Measurements from ENCODE around the gene SUFU. TPM values are rescaled to one million over a fixed set of nuclear protein-coding genes. Genes with fewer than 3 reads are reported as not detected.

The SUFU gene
- total RNA-seq, 4 donors from 2014 or later: 5.5 to 13.3 (median 8.2) TPM

DNA sequence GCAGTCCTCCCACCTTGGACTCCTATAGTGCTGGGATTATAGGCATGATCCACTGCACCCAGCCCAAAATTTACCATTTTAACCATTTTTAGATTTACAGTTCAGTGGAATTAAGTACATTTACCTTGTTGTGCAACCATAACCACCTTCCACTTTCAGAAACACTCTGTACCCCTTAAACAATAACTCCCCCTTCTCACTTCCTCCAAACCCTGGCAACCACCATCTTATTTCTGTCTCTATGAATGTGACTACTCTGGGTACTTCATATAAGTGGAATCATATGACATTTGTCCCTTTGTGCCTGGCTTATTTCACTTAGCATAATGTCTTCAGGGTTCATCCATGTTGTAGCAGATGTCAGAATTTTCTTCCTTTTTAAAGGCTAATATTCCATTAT, 33.6 kb downstream of the SUFU start:
- TF ChIP-seq CTCF (IDR thresholded peaks at IDR 0.05; ENCODE audit: low read depth): no peak

- TF ChIP-seq CTCF (IDR thresholded peaks at IDR 0.05; ENCODE audit: low read depth): no peak
These were observed 34.2 kb downstream of the SUFU start for GRCh38 chr10:102537948-102538347.

DNA sequence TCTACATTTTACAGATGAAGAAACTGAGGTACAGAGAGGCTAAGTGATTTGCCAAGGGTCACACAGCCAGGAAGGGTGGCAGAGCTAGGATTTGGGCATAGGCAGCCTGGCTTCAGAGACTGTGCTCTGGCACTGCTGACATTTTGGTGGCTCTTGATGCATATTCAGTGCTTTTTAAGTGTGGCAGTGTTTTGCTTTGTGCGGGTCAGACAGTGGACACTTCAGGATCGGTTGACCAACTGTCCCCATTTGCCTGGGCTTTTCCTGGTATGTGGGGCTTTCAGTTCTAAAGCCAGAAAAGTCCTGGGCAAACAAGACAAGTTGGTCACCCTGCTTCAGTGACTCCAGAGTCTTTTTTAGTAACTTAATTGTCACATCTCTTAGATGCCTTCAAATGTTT, 35.0 kb downstream of the SUFU start:
- TF ChIP-seq CTCF (IDR thresholded peaks at IDR 0.05; ENCODE audit: low read depth): no peak

DNA sequence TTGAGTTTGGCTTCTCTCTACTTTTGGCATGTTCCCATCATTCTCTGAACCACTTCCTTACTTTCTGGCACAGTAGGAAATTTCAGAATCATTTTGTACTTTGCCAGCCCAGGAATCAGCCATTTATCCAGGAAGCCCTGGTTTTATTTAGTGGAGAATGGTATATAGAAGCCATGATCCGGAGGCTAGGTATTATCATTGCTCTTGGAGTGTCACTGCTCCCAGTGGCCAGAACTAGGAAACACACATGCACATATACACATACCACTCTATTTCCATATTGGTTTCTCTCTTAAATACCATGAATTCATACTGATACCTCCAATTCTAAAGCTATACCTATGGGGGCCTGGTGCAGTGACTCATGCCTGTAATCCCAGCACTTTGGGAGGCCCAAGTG, 36.3 kb downstream of the SUFU start:
- no peak for TF ChIP-seq CTCF (IDR thresholded peaks at IDR 0.05; ENCODE audit: low read depth)

DNA sequence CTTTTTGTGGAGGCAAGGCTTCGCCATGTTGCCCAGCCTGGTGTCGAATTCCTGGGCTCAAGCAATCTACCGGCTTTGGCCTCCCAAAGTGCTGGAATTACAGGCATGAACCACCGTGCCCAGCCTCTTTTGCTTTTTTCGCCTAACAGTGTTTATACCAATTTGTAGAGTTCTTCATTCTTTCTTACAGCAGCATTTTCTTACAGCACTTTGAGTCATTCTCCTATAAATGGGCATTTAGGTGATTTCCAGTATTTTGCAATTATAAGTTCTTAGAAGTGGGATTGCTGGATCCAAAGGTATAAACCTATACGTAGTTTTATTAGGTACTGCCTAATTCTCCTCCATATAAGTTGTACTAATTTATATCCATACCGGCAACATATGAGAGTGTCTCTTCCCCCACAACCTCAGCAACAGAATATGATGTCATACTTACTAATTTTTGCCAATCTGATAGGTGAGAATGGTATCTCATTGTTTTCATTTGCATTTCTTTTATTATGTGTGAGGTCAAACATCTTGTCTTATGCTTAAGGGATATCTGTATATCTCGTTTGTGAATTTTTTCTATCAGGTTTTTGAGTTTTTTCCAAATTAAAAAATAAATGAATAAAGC, 39.1 kb downstream of the SUFU start:
- TF ChIP-seq CTCF (IDR thresholded peaks at IDR 0.05; ENCODE audit: low read depth): no peak

DNA sequence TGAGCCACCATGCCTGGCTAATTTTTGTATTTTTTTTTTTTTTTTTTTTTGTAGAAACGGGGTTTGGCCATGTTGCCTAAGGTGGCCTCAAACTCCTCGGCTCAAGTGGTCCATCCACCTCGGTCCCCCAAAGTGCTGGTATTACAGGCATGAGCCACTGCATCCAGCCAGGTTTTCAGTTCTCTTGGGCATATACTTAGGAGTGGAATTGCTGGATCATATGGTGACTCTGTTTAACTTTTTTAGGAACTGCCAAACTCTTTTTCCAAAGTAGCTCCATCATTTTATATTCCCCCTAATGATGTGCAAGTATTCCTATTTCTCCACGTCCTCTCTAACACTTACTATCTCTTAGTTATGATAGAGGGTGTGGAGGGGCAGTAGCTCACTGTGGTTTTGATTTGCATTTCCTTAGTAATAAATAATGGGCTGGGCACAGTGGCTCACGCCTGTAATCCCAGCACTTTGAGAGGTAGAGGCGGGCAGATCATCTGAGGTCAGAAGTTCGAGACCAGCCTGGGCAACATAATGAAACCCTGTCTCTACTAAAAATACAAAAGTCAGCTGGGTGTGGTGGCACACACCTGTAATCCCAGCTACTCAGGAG, 41.6 kb downstream of the SUFU start:
- TF ChIP-seq CTCF (IDR thresholded peaks at IDR 0.05; ENCODE audit: low read depth): no peak

DNA sequence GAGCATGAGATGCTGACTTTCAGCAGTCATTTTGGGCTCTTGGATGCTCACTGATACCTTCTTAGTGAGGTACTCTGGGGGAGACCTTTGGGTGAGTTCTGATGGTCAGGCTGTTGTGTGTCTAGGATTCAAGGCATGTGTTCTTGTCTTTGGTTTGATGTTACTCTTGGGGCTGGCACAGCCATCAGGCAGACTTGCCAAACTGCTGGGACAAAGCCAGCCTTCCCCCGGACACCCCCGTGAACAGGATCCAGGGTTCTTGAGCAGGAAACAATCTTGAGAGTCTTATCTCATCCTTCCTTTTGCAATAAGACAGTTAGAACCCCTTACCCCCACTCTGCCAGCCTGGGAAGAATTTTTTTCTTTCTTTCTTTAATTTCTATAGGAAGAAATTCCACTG, 42.2 kb downstream of the SUFU start:
- no peak for TF ChIP-seq CTCF (IDR thresholded peaks at IDR 0.05; ENCODE audit: low read depth)

All from subcutaneous adipose tissue (tissue), 4 donors.